ENCODE data around the gene ZNHIT1.

DNA sequence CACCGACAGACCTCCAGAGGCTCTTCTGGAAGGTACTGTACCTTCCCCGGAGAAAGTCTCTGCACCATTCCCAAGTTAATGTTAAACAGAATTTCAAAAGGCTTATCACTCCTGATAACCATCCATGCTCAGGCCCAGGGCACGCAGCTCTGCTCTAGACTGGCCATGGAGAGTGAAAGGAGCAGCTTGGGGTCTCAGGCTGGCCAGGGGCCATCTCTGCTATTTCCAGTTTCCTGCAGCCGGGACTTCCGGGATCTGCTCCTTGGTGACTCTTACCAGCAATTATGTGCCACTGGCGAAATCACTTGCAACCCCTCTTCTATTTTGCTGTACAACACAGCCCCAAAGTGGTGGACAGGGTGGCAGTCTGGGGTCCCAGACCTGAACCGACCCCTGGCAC is 13.7 kb downstream of the ZNHIT1 start:
- TF ChIP-seq POLR2A (IDR thresholded peaks at IDR 0.05; ENCODE audit: low read depth, low read length) (no peak), EZH2 (IDR thresholded peaks at IDR 0.05; ENCODE audit: borderline replicate concordance, low read depth, low read length, severe bottlenecking) (no peak), POLR2AphosphoS5 (IDR thresholded peaks at IDR 0.05; ENCODE audit: insufficient read depth, low read depth, low read length) (peak; percentile 16)
- TF ChIP-seq, protein P1, sequence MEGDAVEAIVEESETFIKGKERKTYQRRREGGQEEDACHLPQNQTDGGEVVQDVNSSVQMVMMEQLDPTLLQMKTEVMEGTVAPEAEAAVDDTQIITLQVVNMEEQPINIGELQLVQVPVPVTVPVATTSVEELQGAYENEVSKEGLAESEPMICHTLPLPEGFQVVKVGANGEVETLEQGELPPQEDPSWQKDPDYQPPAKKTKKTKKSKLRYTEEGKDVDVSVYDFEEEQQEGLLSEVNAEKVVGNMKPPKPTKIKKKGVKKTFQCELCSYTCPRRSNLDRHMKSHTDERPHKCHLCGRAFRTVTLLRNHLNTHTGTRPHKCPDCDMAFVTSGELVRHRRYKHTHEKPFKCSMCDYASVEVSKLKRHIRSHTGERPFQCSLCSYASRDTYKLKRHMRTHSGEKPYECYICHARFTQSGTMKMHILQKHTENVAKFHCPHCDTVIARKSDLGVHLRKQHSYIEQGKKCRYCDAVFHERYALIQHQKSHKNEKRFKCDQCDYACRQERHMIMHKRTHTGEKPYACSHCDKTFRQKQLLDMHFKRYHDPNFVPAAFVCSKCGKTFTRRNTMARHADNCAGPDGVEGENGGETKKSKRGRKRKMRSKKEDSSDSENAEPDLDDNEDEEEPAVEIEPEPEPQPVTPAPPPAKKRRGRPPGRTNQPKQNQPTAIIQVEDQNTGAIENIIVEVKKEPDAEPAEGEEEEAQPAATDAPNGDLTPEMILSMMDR (IDR thresholded peaks at IDR 0.05; ENCODE audit: extremely low read depth in 1 of 2, insufficient read depth in 1 of 2, low read depth in 1 of 2, low read length in 2 of 2), result no peak
